ENCODE results near the gene TET3. TPM values are rescaled to one million over a fixed set of nuclear protein-coding genes. Genes with fewer than 3 reads are reported as not detected.

TET3 gene
- total RNA-seq, 1 donor from 2014 or later = 15.9 TPM

GRCh38 chr2:73987109-73987947 lies 2.6 kb downstream of the TET3 start:
- DNase-seq = no peak

GRCh38 chr2:73987948-73988700 lies 3.4 kb downstream of the TET3 start:
- DNase-seq = no peak

- no peak for DNase-seq
These were observed 5.3 kb downstream of the TET3 start for GRCh38 chr2:73989972-73990371.

- no peak for DNase-seq
These were observed 5.8 kb downstream of the TET3 start for GRCh38 chr2:73990531-73990930.

- DNase-seq = no peak
These were observed 7.3 kb downstream of the TET3 start for GRCh38 chr2:73992036-73992435.

- DNase-seq = no peak
These were observed 8.7 kb downstream of the TET3 start for GRCh38 chr2:73993376-73993775.

GRCh38 chr2:73993778-73994177 lies 9.1 kb downstream of the TET3 start:
- no peak for DNase-seq

- no peak for DNase-seq
These were observed 9.6 kb downstream of the TET3 start for GRCh38 chr2:73994178-73994831.

GRCh38 chr2:73995810-73996209 lies 11.1 kb downstream of the TET3 start:
- DNase-seq = no peak

GRCh38 chr2:73997813-73998212 lies 13.1 kb downstream of the TET3 start:
- DNase-seq = no peak

GRCh38 chr2:73998451-73998850 lies 13.7 kb downstream of the TET3 start:
- no peak for DNase-seq

GRCh38 chr2:73998933-73999332 lies 14.2 kb downstream of the TET3 start:
- DNase-seq = no peak

GRCh38 chr2:73999881-74000597 lies 15.3 kb downstream of the TET3 start:
- no peak for DNase-seq

- no peak for DNase-seq
These were observed 16.0 kb downstream of the TET3 start for GRCh38 chr2:74000666-74001065.

- DNase-seq = no peak
These were observed 16.4 kb downstream of the TET3 start for GRCh38 chr2:74001121-74001520.

- DNase-seq = no peak
These were observed 17.2 kb downstream of the TET3 start for GRCh38 chr2:74001781-74002504.

GRCh38 chr2:74002505-74003421 lies 18.1 kb downstream of the TET3 start:
- DNase-seq = peak; percentile 76

GRCh38 chr2:74003494-74004211 lies 18.9 kb downstream of the TET3 start:
- DNase-seq = no peak

GRCh38 chr2:74004212-74005182 lies 19.8 kb downstream of the TET3 start:
- DNase-seq = no peak

Measured in skin of body (tissue), 2 donors.